KOPT-K1 (cell line): ENCODE results near the gene RCL1.
"Not testable (repeated sequence)": the region's sequence is repeated elsewhere in the genome, so short reads cannot be mapped to it uniquely, and the experiment has no call there.

Source experiments
- H3K27ac ChIP-seq: fragments of 200-600 bp; sonication (generic); 2 replicates; pipeline ENCODE4 v1.5.1; 2016; ENCODE audit warnings: antibody characterized with exemption, mild to moderate bottlenecking, low read depth, low read length; ENCODE audit not compliant: poor library complexity, severe bottlenecking
- H3K36me3 ChIP-seq: fragments of 200-600 bp; sonication (generic); 2 replicates; pipeline ENCODE4 v1.5.1; 2017; ENCODE audit warnings: antibody characterized with exemption, mild to moderate bottlenecking, low read length, moderate library complexity; ENCODE audit not compliant: insufficient read depth
- H3K9me3 ChIP-seq: fragments of 200-600 bp; sonication (generic); 2 replicates; pipeline ENCODE4 v1.5.1; 2017; ENCODE audit warnings: antibody characterized with exemption, low read length, mild to moderate bottlenecking; ENCODE audit not compliant: insufficient read depth, poor library complexity, severe bottlenecking

Gene RCL1

GRCh38 chr9:4891674-4892073 lies 98.9 kb downstream of the RCL1 start:
- Histone ChIP-seq H3K9me3 (no peaks in the 10 kb centered on the region), H3K27ac (no peak overlapping the region), H3K36me3 (no peaks in the 10 kb centered on the region)

- no peak overlapping the region for H3K27ac ChIP-seq
- no peaks in the 10 kb centered on the region for H3K9me3 ChIP-seq
- no peaks in the 10 kb centered on the region for H3K36me3 ChIP-seq
These were observed 99.9 kb downstream of the RCL1 start for GRCh38 chr9:4892501-4893194.

GRCh38 chr9:4894076-4894475 lies 101.3 kb downstream of the RCL1 start:
- no peaks in the 10 kb centered on the region for H3K36me3 ChIP-seq
- H3K27ac ChIP-seq: no peak overlapping the region
- no peaks in the 10 kb centered on the region for H3K9me3 ChIP-seq

GRCh38 chr9:4899853-4900252 lies 107.1 kb downstream of the RCL1 start:
- H3K36me3 ChIP-seq, H3K9me3 ChIP-seq, H3K27ac ChIP-seq: not testable (repeated sequence)

- H3K27ac ChIP-seq, H3K9me3 ChIP-seq, H3K36me3 ChIP-seq: not testable (repeated sequence)
These were observed 108.8 kb downstream of the RCL1 start for GRCh38 chr9:4901401-4902134.

GRCh38 chr9:4902135-4902475 lies 109.4 kb downstream of the RCL1 start:
- no peaks in the 10 kb centered on the region for H3K9me3 ChIP-seq
- no peaks in the 10 kb centered on the region for H3K36me3 ChIP-seq
- H3K27ac ChIP-seq: no peak overlapping the region

- Histone ChIP-seq H3K27ac (no peak overlapping the region), H3K9me3 (no peaks in the 10 kb centered on the region), H3K36me3 (no peaks in the 10 kb centered on the region)
These were observed 111.8 kb downstream of the RCL1 start for GRCh38 chr9:4904322-4905134.

GRCh38 chr9:4905135-4905490 lies 112.4 kb downstream of the RCL1 start:
- no peak overlapping the region for H3K27ac ChIP-seq
- H3K9me3 ChIP-seq: no peaks in the 10 kb centered on the region
- no peaks in the 10 kb centered on the region for H3K36me3 ChIP-seq
